BJ (cell line): Measurements from ENCODE around the gene RIMBP2. TPM values are rescaled to one million over a fixed set of nuclear protein-coding genes. Genes with fewer than 3 reads are reported as not detected.

Experiments used
- CTCF ChIA-PET: fragments of 350-600 bp; formaldehyde crosslinking; extraction: SDS; loops from one replicate; lab custom pipeline; 2021; ENCODE audit warnings: antibody characterized with exemption, inconsistent platforms; lab: Yijun Ruan, JAX
- POLR2A ChIA-PET: fragments of 300-600 bp; sonication (Branson Sonifier 250); formaldehyde crosslinking; extraction: SDS; loops from one replicate; lab custom pipeline; 2021; ENCODE audit warnings: antibody characterized with exemption; lab: Charles Lee
- DNase-seq: peaks from one replicate; pipeline ENCODE4 v3.0.0-alpha.2; 2011; ENCODE audit warnings: low read depth
- H3K27me3 ChIP-seq: 2 replicates; pipeline ENCODE4 v1.6.0; 2011; ENCODE audit warnings: low read length; ENCODE audit not compliant: control insufficient read depth, insufficient read depth
- H3K36me3 ChIP-seq: 2 replicates; pipeline ENCODE4 v1.5.1; 2011; ENCODE audit warnings: low read length; ENCODE audit not compliant: control insufficient read depth, insufficient read depth
- H3K4me3 ChIP-seq: 2 replicates; pipeline ENCODE4 v1.5.1; 2011; ENCODE audit warnings: low read depth, mild to moderate bottlenecking, control low read depth, low read length
- CTCF ChIP-seq: IDR thresholded peaks from 2 replicates; pipeline ENCODE4 v1.5.1; 2011; ENCODE audit warnings: low read depth, mild to moderate bottlenecking, control low read depth, inconsistent platforms, low read length, moderate library complexity; ENCODE audit not compliant: insufficient read depth
- polyA plus RNA-seq: library from polyadenylated mRNA; depleted of rRNA; stranded (reverse); fragments of >200 nt; gene quantifications from 2 replicates; pipeline ENCODE4 v1.2.3, GENCODE V29; 2011

The RIMBP2 gene
- polyA plus RNA-seq, 1 experiment = 0.05 TPM

- TF ChIP-seq CTCF = no peak
- ChIA-PET CTCF (no interaction called here), POLR2A (no interaction called here)
- Histone ChIP-seq H3K27me3 (no peaks in the 10 kb centered on the region), H3K4me3 (no peak overlapping the region), H3K36me3 (no peaks in the 10 kb centered on the region)
- DNase-seq = no peak
Measured at GRCh38 chr12:130447655-130447965, 268.5 kb downstream of the RIMBP2 start.

DNA sequence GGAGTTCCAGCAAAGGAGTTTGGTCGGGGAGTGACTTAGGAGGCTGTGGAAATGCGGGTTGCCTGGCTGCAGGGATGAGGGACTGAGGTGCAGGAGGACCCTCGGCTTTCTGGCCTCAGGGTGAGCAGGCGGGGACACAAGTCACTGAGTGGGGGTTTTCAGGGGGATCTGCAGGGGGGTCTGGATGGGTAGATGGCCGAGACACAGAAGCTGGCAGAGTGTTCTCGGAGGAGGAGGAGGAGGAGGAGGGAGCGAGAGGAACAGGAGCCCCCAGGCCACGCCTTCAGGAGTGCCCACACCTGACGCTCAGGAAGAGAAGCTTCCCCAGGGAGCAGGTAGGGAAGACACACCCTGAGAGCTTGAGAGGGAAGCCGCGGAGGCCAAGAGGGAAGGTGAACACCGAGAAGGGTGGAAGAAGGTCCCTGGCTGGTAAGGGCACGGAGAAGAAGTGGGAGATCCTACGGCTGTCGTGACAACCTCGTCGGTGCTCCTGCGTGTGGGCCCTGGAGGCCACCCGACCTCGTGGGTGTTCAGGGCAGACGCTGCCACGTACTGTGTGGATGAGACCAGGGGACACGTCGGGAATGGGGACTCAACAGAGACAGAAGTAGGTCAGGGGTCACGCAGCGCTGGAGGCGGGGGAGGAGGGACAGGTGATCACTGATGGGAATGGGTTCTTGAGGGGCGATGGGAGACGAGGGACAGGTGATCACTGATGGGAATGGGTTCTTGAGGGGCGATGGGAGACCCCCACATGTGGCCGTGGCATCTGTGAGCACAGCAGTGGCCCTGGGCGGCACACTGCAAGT lies 269.0 kb downstream of the RIMBP2 start:
- no peaks in the 10 kb centered on the region for H3K27me3 ChIP-seq
- CTCF ChIA-PET = no interaction called here
- POLR2A ChIA-PET = no interaction called here
- H3K4me3 ChIP-seq = no peak overlapping the region
- TF ChIP-seq CTCF = no peak
- H3K36me3 ChIP-seq = no peaks in the 10 kb centered on the region
- no peak for DNase-seq

DNA sequence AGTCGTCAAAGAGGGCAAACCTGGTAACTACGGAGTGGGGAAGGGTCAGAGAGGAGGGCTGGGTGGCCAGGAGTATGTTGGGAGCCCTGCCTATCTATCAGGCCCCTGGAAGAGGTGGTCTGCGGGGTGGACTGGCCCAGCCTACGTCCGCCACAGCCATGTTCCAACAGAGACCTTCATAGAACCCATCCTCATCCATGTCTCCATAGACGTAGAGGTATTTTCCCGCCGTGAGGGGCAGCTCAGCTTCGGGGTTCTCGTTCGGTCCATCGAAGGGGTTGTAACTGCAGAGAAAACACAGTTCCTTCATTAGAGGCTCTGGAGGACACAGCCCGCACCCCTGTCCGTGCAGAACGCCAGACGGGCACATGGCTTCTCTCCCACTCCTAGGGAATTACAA lies 271.1 kb downstream of the RIMBP2 start:
- CTCF ChIA-PET = no interaction called here
- POLR2A ChIA-PET = no interaction called here
- no peaks in the 10 kb centered on the region for H3K27me3 ChIP-seq
- no peak for DNase-seq
- no peaks in the 10 kb centered on the region for H3K36me3 ChIP-seq
- no peak for TF ChIP-seq CTCF
- H3K4me3 ChIP-seq = no peak overlapping the region

- DNase-seq = no peak
- Histone ChIP-seq H3K27me3 (no peaks in the 10 kb centered on the region), H3K4me3 (no peak overlapping the region), H3K36me3 (no peaks in the 10 kb centered on the region)
- ChIA-PET POLR2A (no interaction called here), CTCF (no interaction called here)
- TF ChIP-seq CTCF = no peak
Measured at GRCh38 chr12:130444061-130444460, 272.0 kb downstream of the RIMBP2 start.

- ChIA-PET CTCF (no interaction called here), POLR2A (no interaction called here)
- DNase-seq = no peak
- no peak for TF ChIP-seq CTCF
- Histone ChIP-seq H3K36me3 (no peaks in the 10 kb centered on the region), H3K4me3 (no peak overlapping the region), H3K27me3 (no peaks in the 10 kb centered on the region)
Measured at GRCh38 chr12:130441771-130442760, 274.0 kb downstream of the RIMBP2 start.
